HEK293 (cell line): ENCODE results near the gene RAET1G.

Experiments used
- CTCF ChIA-PET: fragments of 350-600 bp; formaldehyde crosslinking; extraction: SDS; loops from one replicate; lab custom pipeline; 2021; ENCODE audit warnings: antibody characterized with exemption; lab: Yijun Ruan, JAX
- POLR2A ChIA-PET: fragments of 300-600 bp; formaldehyde crosslinking; extraction: SDS; loops from one replicate; lab custom pipeline; 2020; ENCODE audit warnings: antibody characterized with exemption, inconsistent platforms; lab: Yijun Ruan, JAX
- H3K27ac ChIP-seq: fragments of 200-500 bp; sonication (Bioruptor generic); 2 replicates; pipeline ENCODE4 v1.5.1; 2014; ENCODE audit warnings: low read depth, low read length, control low read depth, inconsistent platforms; ENCODE audit errors: extremely low read depth
- H3K36me3 ChIP-seq, 2 experiments: fragments of 200-500 bp in 1 of 2; sonication (Bioruptor generic) in 1 of 2; 1 replicate in 1 of 2; 2 replicates in 1 of 2; pipeline ENCODE4 v1.5.1; 2014 to 2017; ENCODE audit warnings: inconsistent platforms in 2 of 2, low read length in 2 of 2; ENCODE audit not compliant: control insufficient read depth in 2 of 2, insufficient read depth in 1 of 2
- H3K4me1 ChIP-seq: fragments of 200-500 bp; sonication (Bioruptor generic); 2 replicates; pipeline ENCODE4 v1.5.1; 2014; ENCODE audit warnings: mild to moderate bottlenecking, low read length, inconsistent platforms; ENCODE audit not compliant: control insufficient read depth, insufficient read depth
- H3K4me3 ChIP-seq: 2 replicates; pipeline ENCODE4 v1.5.1; 2011; ENCODE audit warnings: low read depth, mild to moderate bottlenecking, control low read depth, low read length, moderate library complexity
- H3K9me3 ChIP-seq: fragments of 200-500 bp; sonication (Bioruptor generic); 2 replicates; pipeline ENCODE4 v1.5.1; 2014; ENCODE audit warnings: low read depth, low read length, inconsistent platforms; ENCODE audit not compliant: control insufficient read depth, insufficient read depth
- EGR2 ChIP-seq: fragments of 450-650 bp; formaldehyde crosslinking; IDR thresholded peaks from 2 replicates; pipeline ENCODE4 v1.5.1; 2016; ENCODE audit warnings: low read depth, missing biosample characterization, missing genetic modification characterization
- KLF10 ChIP-seq: fragments of 450-650 bp; IDR thresholded peaks from 2 replicates; pipeline ENCODE4 v1.5.1; 2018; ENCODE audit warnings: missing biosample characterization, mild to moderate bottlenecking, missing genetic modification characterization
- KLF8 ChIP-seq: fragments of 450-650 bp; formaldehyde crosslinking; IDR thresholded peaks from 2 replicates; pipeline ENCODE4 v1.5.1; 2016; ENCODE audit warnings: missing biosample characterization, missing genetic modification characterization
- PRDM1 ChIP-seq: fragments of 450-650 bp; formaldehyde crosslinking; IDR thresholded peaks from 2 replicates; pipeline ENCODE4; 2016; ENCODE audit warnings: missing biosample characterization, missing genetic modification characterization
- TSHZ1 ChIP-seq: fragments of 450-650 bp; formaldehyde crosslinking; IDR thresholded peaks from 2 replicates; pipeline ENCODE4 v1.5.1; 2016; ENCODE audit warnings: missing biosample characterization, missing genetic modification characterization, borderline replicate concordance
- ZBTB20 ChIP-seq: fragments of 450-650 bp; formaldehyde crosslinking; IDR thresholded peaks from 2 replicates; pipeline ENCODE4 v1.5.1; 2016; ENCODE audit warnings: missing biosample characterization, missing genetic modification characterization
- ZFP69B ChIP-seq: fragments of 450-650 bp; formaldehyde crosslinking; IDR thresholded peaks from 2 replicates; pipeline ENCODE4 v1.5.1; 2016; ENCODE audit warnings: missing biosample characterization, missing genetic modification characterization
- ZNF132 ChIP-seq: fragments of 450-650 bp; formaldehyde crosslinking; IDR thresholded peaks from 2 replicates; pipeline ENCODE4 v1.5.1; 2017; ENCODE audit warnings: missing biosample characterization, missing genetic modification characterization, borderline replicate concordance
- ZNF140 ChIP-seq: fragments of 450-650 bp; formaldehyde crosslinking; IDR thresholded peaks from 2 replicates; pipeline ENCODE4 v1.5.1; 2016; ENCODE audit warnings: missing biosample characterization, missing genetic modification characterization
- ZNF157 ChIP-seq: fragments of 450-650 bp; formaldehyde crosslinking; IDR thresholded peaks from 2 replicates; pipeline ENCODE4 v1.5.1; 2016; ENCODE audit warnings: missing biosample characterization, missing genetic modification characterization
- ZNF16 ChIP-seq: fragments of 450-650 bp; formaldehyde crosslinking; IDR thresholded peaks from 2 replicates; pipeline ENCODE4 v1.5.1; 2016; ENCODE audit warnings: low read depth, missing biosample characterization, missing genetic modification characterization
- ZNF2 ChIP-seq: fragments of 450-650 bp; formaldehyde crosslinking; IDR thresholded peaks from 2 replicates; pipeline ENCODE4 v1.5.1; 2016; ENCODE audit warnings: missing biosample characterization, missing genetic modification characterization
- ZNF302 ChIP-seq: fragments of 450-650 bp; formaldehyde crosslinking; IDR thresholded peaks from 2 replicates; pipeline ENCODE4 v1.5.1; 2016; ENCODE audit warnings: missing biosample characterization, missing genetic modification characterization, low read depth
- ZNF335 ChIP-seq: fragments of 450-650 bp; formaldehyde crosslinking; conservative IDR thresholded peaks from 2 replicates; pipeline ENCODE4 v1.5.1; 2016; ENCODE audit warnings: missing biosample characterization, missing genetic modification characterization
- ZNF394 ChIP-seq: fragments of 450-650 bp; formaldehyde crosslinking; IDR thresholded peaks from 2 replicates; pipeline ENCODE4 v1.5.1; 2016; ENCODE audit warnings: missing biosample characterization, missing genetic modification characterization, mild to moderate bottlenecking, moderate library complexity, borderline replicate concordance
- ZNF398 ChIP-seq: fragments of 450-650 bp; formaldehyde crosslinking; IDR thresholded peaks from 2 replicates; pipeline ENCODE4 v1.5.1; 2017; ENCODE audit warnings: missing biosample characterization, missing genetic modification characterization
- ZNF501 ChIP-seq: fragments of 450-650 bp; formaldehyde crosslinking; IDR thresholded peaks from 2 replicates; pipeline ENCODE4 v1.5.1; 2016; ENCODE audit warnings: missing biosample characterization, missing genetic modification characterization
- ZNF558 ChIP-seq: fragments of 450-650 bp; formaldehyde crosslinking; IDR thresholded peaks from 2 replicates; pipeline ENCODE4 v1.5.1; 2016; ENCODE audit warnings: missing biosample characterization, missing genetic modification characterization
- ZNF658 ChIP-seq: fragments of 450-650 bp; formaldehyde crosslinking; IDR thresholded peaks from 2 replicates; pipeline ENCODE4; 2016; ENCODE audit warnings: missing biosample characterization, missing genetic modification characterization
- ZNF670 ChIP-seq: fragments of 450-650 bp; formaldehyde crosslinking; IDR thresholded peaks from 2 replicates; pipeline ENCODE4 v1.5.1; 2016; ENCODE audit warnings: missing biosample characterization, missing genetic modification characterization, low read depth
- ZNF677 ChIP-seq: fragments of 450-650 bp; IDR thresholded peaks from 2 replicates; pipeline ENCODE4 v1.5.0; 2018; ENCODE audit warnings: missing biosample characterization, mild to moderate bottlenecking, missing genetic modification characterization, moderate library complexity
- ZNF791 ChIP-seq: fragments of 450-650 bp; formaldehyde crosslinking; IDR thresholded peaks from 2 replicates; pipeline ENCODE4 v1.5.1; 2016; ENCODE audit warnings: missing biosample characterization, missing genetic modification characterization
- TF ChIP-seq, protein P1 (sequence below): fragments of 450-650 bp; formaldehyde crosslinking; IDR thresholded peaks from 2 replicates; pipeline ENCODE4 v1.5.1; 2016; ENCODE audit warnings: missing biosample characterization, missing genetic modification characterization
- TF ChIP-seq, protein P2 (sequence below): fragments of 450-650 bp; formaldehyde crosslinking; IDR thresholded peaks from 2 replicates; pipeline ENCODE4 v1.5.1; 2016; ENCODE audit warnings: missing biosample characterization, missing genetic modification characterization

RAET1G gene

DNA sequence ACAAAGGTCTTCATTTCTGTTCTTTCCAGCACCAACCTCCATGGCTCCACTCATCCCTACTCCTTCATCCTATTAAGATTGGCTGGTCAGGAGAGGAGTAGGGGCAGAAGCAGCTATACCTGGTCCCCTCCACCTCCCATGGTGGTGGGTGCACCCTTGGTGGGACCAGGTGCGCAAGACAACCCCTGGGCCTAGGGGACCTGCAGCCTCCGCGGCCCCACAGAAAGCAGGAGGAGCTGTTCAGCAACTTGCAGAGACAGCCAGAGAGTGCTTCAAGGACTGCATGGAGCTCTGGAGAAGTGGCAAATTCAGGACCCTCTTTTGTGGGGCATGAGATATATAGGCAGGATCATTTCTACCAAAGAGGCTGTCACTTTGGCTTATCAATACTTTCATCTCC is 28.7 kb upstream of the RAET1G start:
- Histone ChIP-seq H3K27ac (no peak overlapping the region), H3K4me3 (no peak overlapping the region), H3K9me3 (no peaks in the 10 kb centered on the region), H3K36me3 (peaks cover 0 to 2% of the 10 kb centered on the region in 2 experiments; a peak in 1 of 3 replicates), H3K4me1 (no peaks in the 10 kb centered on the region)
- TF ChIP-seq KLF8 (tag by site-specific recombination) (no peak), ZNF2 (tag by site-specific recombination) (no peak), EGR2 (tag by site-specific recombination) (no peak), TSHZ1 (no peak), ZNF16 (tag by site-specific recombination) (no peak), KLF10 (tag by site-specific recombination) (no peak), ZNF140 (tag by site-specific recombination) (no peak), ZNF398 (tag by site-specific recombination) (no peak), ZNF394 (tag by site-specific recombination) (no peak), ZNF658 (no peak), ZNF791 (tag by site-specific recombination) (no peak), ZNF302 (tag by site-specific recombination) (no peak)
- TF ChIP-seq, protein P1, sequence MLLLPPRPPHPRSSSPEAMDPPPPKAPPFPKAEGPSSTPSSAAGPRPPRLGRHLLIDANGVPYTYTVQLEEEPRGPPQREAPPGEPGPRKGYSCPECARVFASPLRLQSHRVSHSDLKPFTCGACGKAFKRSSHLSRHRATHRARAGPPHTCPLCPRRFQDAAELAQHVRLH (tag by site-specific recombination) = no peak
- TF ChIP-seq, protein P2, sequence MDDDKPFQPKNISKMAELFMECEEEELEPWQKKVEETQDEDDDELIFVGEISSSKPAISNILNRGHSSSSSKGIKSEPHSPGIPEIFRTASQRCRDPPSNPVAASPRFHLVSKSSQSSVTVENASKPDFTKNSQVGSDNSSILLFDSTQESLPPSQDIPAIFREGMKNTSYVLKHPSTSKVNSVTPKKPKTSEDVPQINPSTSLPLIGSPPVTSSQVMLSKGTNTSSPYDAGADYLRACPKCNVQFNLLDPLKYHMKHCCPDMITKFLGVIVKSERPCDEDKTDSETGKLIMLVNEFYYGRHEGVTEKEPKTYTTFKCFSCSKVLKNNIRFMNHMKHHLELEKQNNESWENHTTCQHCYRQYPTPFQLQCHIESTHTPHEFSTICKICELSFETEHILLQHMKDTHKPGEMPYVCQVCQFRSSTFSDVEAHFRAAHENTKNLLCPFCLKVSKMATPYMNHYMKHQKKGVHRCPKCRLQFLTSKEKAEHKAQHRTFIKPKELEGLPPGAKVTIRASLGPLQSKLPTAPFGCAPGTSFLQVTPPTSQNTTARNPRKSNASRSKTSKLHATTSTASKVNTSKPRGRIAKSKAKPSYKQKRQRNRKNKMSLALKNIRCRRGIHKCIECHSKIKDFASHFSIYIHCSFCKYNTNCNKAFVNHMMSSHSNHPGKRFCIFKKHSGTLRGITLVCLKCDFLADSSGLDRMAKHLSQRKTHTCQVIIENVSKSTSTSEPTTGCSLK = no peak
- CTCF ChIA-PET = interaction anchor here (2.3 kb wide), 1 partner anchor 10 kb away, joined by 10 read pairs; no protein-coding TSS in a partner anchor
- POLR2A ChIA-PET = no interaction called here

DNA sequence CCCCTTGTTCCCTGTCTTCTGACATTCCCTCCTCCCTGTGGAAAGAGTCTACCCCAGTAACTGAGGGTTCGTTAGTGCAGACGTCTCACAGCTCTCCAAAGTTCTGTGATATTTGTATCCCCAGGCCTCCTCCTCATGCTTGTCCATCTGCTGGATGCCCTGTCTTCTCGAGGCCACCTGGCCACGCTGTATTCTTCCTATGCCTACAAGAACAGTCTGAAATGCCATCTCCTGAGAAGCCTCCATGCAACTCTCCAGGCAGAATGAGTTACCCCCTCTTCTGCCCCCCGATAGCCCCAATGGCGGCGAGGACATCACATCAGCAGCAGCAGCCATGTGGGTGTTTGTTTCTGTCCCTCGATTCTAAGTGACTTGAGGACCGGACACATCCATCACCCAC is 28.2 kb upstream of the RAET1G start:
- POLR2A ChIA-PET = no interaction called here
- H3K36me3 ChIP-seq = peaks cover 0 to 7% of the 10 kb centered on the region in 2 experiments; a peak in 1 of 3 replicates
- no peak overlapping the region for H3K4me3 ChIP-seq
- no peak overlapping the region for H3K27ac ChIP-seq
- no peak for TF ChIP-seq ZNF157
- no peak for TF ChIP-seq ZNF501 (tag by site-specific recombination)
- no peak for TF ChIP-seq ZBTB20 (tag by site-specific recombination)
- no peak for TF ChIP-seq ZNF677 (tag by site-specific recombination)
- TF ChIP-seq PRDM1 (tag by site-specific recombination) = no peak
- TF ChIP-seq ZNF670 = no peak
- no peak for TF ChIP-seq ZNF558 (tag by site-specific recombination)
- no peak for TF ChIP-seq ZFP69B (tag by site-specific recombination)
- TF ChIP-seq ZNF132 (tag by site-specific recombination) = no peak
- no peak for TF ChIP-seq ZNF335
- TF ChIP-seq, all 188 proteins: peak for 0
- no peaks in the 10 kb centered on the region for H3K4me1 ChIP-seq
- H3K9me3 ChIP-seq = no peaks in the 10 kb centered on the region
- CTCF ChIA-PET = interaction anchor here (2.3 kb wide), 1 partner anchor 10 kb away, joined by 10 read pairs; no protein-coding TSS in a partner anchor
